Activated gamma-delta T cell (primary cell): Measurements from ENCODE around the gene PLIN1.

Source experiments
- DNase-seq: peaks from one replicate; lab custom pipeline; 2025; lab: John Stamatoyannopoulos, UW

PLIN1 gene

GRCh38 chr15:89671687-89672086 is 7.5 kb downstream of the PLIN1 start:
- no peak for DNase-seq

GRCh38 chr15:89670971-89671560 is 8.1 kb downstream of the PLIN1 start:
- DNase-seq, result no peak

GRCh38 chr15:89669941-89670340 is 9.2 kb downstream of the PLIN1 start:
- no peak for DNase-seq

- DNase-seq, result no peak
Measured at GRCh38 chr15:89669309-89669865, 9.8 kb downstream of the PLIN1 start.

GRCh38 chr15:89668171-89668570 is 11.0 kb downstream of the PLIN1 start:
- DNase-seq, result no peak

GRCh38 chr15:89667706-89667960 is 11.5 kb downstream of the PLIN1 start:
- no peak for DNase-seq

GRCh38 chr15:89666858-89667705 is 12.1 kb downstream of the PLIN1 start:
- DNase-seq, result no peak

- DNase-seq, result no peak
Measured at GRCh38 chr15:89666184-89666857, 12.8 kb downstream of the PLIN1 start.

- no peak for DNase-seq
Measured at GRCh38 chr15:89665449-89666181, 13.6 kb downstream of the PLIN1 start.

GRCh38 chr15:89664441-89665350 is 14.5 kb downstream of the PLIN1 start:
- DNase-seq, result no peak

GRCh38 chr15:89662893-89663626 is 16.1 kb downstream of the PLIN1 start:
- no peak for DNase-seq

- DNase-seq, result no peak
Measured at GRCh38 chr15:89660556-89660955, 18.6 kb downstream of the PLIN1 start.

- DNase-seq, result no peak
Measured at GRCh38 chr15:89659295-89659694, 19.9 kb downstream of the PLIN1 start.

- DNase-seq, result no peak
Measured at GRCh38 chr15:89657686-89658200, 21.4 kb downstream of the PLIN1 start.

- DNase-seq, result no peak
Measured at GRCh38 chr15:89656116-89656815, 22.9 kb downstream of the PLIN1 start.

- DNase-seq, result peak; percentile 21
Measured at GRCh38 chr15:89654847-89655805, 24.0 kb downstream of the PLIN1 start, which contains the start of gene KIF7. Gene KIF7, minus strand, starts transcription at chr15:89655467. Its CDS starts 2,537 bp downstream, at chr15:89652930.

GRCh38 chr15:89654301-89654761 is 24.8 kb downstream of the PLIN1 start:
- no peak for DNase-seq

- no peak for DNase-seq
Measured at GRCh38 chr15:89653578-89653977, 25.6 kb downstream of the PLIN1 start.
